Kasumi-1 (cell line): ENCODE results near the gene HIPK1.
"Not testable (repeated sequence)": the region's sequence is repeated elsewhere in the genome, so short reads cannot be mapped to it uniquely, and the experiment has no call there.

ENCODE experiments used
- DNase-seq, 2 experiments: peaks; one replicate each; lab custom pipeline; 2025; lab: John Stamatoyannopoulos, UW

The HIPK1 gene

GRCh38 chr1:114011796-114012195 is 82.7 kb downstream of the HIPK1 start:
- DNase-seq = no peak

GRCh38 chr1:114015075-114015474 is 86.0 kb downstream of the HIPK1 start:
- no peak for DNase-seq

- not testable (repeated sequence) for DNase-seq
These were observed 90.6 kb downstream of the HIPK1 start for GRCh38 chr1:114019724-114020123.

GRCh38 chr1:114021665-114022099 is 92.6 kb downstream of the HIPK1 start:
- DNase-seq = no peak

GRCh38 chr1:114022877-114023276 is 93.8 kb downstream of the HIPK1 start:
- DNase-seq = no peak

- no peak for DNase-seq
These were observed 94.3 kb downstream of the HIPK1 start for GRCh38 chr1:114023377-114023776.

- DNase-seq = no peak
These were observed 94.9 kb downstream of the HIPK1 start for GRCh38 chr1:114024049-114024448.

- no peak for DNase-seq
These were observed 96.7 kb downstream of the HIPK1 start for GRCh38 chr1:114025609-114026401.

GRCh38 chr1:114026797-114027196 is 97.7 kb downstream of the HIPK1 start:
- DNase-seq = no peak
